ENCODE data around the gene GATC.
"Not testable (repeated sequence)": the region's sequence is repeated elsewhere in the genome, so short reads cannot be mapped to it uniquely, and the experiment has no call there.

Gene GATC

DNA sequence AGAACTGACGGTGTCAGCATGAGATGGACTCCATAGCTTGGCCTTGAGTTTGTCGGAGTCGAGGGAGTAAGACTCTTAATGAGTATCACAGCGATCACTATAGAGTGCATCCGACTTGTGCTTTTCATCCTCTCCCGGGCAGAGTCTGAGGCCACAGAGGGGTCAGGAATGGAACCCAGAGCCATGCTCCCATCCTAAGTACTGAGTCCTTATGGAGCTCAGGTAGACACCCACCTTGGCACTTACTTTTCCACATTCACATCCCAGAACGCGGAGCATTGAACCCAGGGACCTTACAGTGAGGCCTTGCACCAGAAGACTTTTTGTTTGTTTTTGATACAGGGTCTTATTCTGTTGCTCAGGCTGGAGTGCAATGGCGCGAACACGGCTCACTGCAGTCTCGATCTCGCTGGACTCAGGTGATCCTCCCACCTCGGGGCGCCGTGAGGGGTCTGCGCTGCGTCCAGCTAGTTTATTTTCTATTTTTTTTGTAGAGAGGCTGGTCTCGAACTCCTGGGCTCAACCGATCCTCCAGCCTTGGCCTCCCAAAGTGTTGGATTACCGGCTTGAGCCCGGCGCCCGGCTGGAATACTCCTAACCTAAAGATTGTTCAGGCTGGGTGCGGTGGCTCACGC, 24.0 kb downstream of the GATC start:
- DNase-seq (ENCODE audit: low read depth): peak; percentile 38

GRCh38 chr12:120472521-120472920, 26.3 kb downstream of the GATC start:
- no peak for DNase-seq (ENCODE audit: low read depth)

- DNase-seq (ENCODE audit: low read depth): no peak
Observed at GRCh38 chr12:120473807-120474615, 27.8 kb downstream of the GATC start.

DNA sequence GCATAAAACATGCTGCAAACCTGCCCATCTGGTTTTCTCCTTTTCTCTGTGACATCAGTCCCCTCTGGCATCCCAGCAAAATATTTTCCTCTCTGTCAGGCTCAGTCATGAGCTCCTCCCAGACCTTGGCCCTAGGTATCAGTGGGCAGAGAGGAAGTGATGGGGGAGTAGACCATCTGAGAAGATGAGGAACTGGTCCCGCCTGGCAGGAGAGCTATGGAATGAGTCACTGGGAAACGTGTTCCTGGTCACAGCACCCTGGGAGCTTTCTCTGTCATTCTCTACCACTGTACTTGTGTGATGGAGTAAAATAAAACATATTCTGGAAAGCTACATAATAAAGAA, 28.3 kb downstream of the GATC start:
- peak; percentile 88 for DNase-seq (ENCODE audit: low read depth)

DNA sequence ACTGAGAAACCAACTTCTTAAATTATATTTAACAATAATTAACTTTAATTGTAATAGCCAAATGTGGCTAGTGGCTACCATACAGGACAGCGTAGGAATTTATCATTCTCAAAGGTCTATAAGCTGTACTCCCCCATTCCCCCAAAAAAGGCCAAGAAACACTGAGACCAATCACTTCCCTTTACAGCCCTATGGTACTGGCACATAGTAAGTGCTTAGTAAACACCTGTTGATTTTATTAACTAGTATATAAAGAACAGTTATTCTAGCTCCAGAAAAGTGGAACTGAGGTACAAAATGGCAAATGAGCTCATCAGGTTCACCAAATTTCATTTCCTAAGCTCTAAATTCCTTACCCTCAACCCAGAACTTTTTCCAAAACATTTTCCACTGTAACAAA, 29.4 kb downstream of the GATC start:
- DNase-seq (ENCODE audit: low read depth): no peak

- DNase-seq (ENCODE audit: low read depth): no peak
Observed at GRCh38 chr12:120479458-120479857, 33.2 kb downstream of the GATC start.

DNA sequence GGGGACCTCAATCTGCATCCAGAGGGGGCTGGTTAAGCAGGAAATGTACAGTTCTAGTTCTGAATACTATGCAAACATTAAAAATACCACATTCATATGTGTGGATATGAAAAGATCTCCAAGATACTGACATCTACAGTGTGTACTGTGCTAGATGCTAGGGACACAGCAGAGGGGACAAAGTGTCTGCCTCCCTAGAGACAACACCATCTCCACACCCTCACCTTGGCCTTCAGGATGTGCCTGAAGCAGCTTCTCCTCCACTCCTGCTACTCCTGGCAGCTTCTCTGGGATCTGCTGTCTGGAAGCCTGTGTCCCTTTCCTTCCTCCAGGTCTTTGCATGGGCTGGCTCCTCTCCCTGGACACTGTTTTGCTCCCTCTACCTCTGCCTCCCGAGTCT, 34.0 kb downstream of the GATC start:
- no peak for DNase-seq (ENCODE audit: low read depth)

DNA sequence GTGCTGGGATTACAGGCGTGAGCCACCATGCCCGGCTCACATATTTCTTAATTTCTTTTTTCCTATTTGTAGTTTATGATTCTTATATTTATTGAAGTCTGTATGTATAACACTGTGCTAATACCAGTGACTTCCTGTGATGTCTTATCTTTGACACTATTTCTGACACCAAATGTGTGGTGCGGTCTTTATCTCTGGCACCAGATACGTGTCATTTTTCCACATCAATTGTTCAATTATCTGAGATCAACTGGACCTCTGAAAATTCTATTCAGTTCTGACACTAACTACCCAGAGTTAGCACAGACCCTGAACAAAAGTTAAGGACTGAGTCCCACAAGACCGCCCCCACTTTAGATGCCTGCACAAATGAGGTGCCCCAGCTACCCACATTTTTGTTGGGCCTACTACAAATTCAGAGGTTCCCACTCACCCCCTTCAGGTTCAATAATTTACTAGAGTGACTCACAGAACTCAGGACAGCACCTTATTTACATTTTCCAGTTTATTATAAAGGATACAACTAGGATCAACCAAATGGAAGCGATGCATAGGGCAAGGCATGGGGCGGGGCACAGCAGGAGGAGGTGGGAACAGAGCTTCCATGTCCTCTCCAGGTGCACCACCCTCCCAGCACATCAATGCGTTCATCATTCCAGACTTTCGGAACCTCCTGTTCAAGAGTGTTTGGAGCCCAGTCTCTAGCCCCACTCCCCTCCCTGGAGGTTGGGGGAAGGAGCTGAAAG, 35.0 kb downstream of the GATC start:
- DNase-seq (ENCODE audit: low read depth): no peak

GRCh38 chr12:120483621-120484020, 37.4 kb downstream of the GATC start:
- DNase-seq (ENCODE audit: low read depth): no peak

DNA sequence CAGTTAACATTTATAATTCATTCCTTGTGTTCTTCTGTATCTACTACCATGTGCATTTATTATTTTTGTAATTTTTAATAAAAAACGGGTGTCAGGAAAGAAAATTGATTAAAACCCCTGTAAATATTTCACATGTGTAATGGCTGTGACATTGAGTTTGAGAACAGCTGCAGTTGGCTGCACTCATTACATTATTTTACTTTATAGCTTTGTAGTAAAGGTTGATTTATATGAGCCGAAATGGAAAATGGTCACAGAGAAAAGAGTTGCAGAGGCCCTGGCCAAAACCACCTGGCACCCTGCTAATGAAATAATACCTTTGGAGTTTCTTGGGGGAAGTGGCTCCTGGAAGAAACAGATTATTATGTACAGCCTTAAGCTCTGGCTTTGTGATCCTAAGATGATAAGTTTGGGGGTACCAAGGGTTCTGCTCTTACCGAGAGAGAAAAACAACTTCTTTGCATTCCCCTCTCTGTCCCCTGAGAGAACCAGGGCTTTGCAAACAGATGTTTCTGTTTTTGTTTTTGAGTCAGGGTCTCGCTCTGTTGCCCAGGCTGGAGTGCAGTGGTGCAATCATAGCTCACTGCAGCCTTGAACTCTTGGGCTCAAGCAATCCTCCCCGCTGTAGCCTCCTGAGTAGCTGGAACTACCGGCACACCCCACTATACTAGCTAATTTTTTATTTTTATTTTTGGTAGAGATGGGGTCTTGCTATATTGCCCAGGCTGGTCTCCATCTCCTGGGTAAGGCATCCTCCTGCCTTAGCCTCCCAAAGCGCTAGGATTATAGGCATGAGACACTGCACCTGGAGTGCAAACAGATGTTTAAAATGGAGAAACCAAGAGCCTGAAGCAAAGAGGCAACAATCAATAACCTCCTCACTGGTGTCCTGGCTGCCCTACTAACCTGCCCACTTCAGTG, 40.0 kb downstream of the GATC start:
- no peak for DNase-seq (ENCODE audit: low read depth)

GRCh38 chr12:120487552-120487951, 41.3 kb downstream of the GATC start:
- DNase-seq (ENCODE audit: low read depth): not testable (repeated sequence)

- no peak for DNase-seq (ENCODE audit: low read depth)
Observed at GRCh38 chr12:120488057-120488640, 41.9 kb downstream of the GATC start.

- DNase-seq (ENCODE audit: low read depth): peak; percentile 37
Observed at GRCh38 chr12:120489018-120489417, 42.8 kb downstream of the GATC start.

DNA sequence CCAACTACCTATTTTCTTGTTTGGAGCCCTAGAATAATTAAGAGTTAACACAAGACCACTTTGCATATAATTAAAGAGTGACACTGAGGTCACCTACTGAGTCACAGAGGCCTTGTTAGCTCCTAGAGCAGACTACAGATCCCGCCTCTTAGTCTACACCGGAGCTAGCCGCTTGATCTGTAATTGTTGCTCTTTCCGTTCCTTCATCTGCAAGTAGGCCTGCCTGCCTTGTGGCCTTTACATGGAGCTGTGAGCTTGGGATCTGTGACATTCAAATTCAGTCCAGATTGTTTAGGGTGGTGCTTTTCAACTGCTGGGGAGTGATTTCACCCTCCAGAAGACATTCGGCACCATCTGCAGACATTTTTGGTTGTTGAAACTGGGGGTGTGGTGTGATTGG, 44.1 kb downstream of the GATC start:
- no peak for DNase-seq (ENCODE audit: low read depth)

DNA sequence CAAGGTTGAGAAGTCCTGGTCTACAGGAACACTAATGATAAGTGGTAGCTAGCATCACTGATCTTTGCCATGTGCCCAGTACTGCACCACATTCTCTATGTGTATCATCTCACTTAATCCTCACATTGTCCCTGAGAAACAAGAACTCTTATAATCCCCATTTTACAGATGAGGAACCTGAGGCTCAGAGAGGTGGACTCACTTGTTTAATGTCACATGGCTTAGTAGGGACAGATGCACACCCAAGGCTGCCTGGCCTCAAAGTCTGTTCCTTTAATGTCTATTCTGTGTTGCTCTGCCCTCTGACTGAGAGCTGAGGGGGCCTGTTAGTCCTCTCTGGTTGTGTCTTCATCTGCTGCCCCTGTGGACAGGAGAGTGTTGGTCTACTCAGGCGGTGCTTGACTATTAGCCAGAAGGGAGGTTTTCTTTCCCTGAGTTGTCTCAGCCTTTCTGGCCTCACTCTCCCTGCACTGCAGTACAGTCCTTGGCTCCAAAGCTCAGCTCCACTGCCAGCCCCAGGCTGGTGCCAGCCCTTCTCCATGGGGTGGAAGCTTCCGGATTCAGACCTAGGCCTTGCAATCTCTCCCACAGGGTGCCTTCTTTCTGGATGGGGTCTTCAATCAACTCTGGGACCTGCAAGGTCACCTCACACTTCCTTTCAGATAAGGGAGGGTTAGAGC, 44.7 kb downstream of the GATC start:
- DNase-seq (ENCODE audit: low read depth): no peak

DNA sequence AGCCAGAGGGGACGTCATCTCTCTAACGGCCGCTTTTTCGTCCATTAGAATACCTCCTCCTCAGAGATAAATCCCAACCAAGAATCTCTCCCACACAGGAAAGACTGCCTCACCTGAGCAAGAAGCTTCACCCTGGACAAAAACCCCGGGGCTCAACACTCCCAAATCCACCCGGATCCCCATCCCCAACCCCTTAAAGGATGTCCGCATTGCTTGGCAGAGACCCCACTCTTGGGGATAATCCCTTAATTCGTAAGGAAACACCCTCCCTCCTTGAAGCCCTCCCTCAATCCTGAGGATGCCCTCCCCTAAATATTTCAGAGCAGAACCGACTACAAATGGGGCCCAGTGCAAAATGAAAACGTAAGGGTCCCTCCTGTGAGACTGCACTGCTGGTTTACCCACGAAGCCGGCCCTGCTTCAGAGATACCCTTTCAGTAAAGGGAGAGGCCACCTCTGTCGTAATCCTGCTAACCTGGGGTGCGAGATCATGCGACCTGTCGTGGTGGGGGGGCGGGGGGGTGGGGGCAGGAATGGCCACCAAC, 49.0 kb downstream of the GATC start:
- DNase-seq (ENCODE audit: low read depth): no peak

DNA sequence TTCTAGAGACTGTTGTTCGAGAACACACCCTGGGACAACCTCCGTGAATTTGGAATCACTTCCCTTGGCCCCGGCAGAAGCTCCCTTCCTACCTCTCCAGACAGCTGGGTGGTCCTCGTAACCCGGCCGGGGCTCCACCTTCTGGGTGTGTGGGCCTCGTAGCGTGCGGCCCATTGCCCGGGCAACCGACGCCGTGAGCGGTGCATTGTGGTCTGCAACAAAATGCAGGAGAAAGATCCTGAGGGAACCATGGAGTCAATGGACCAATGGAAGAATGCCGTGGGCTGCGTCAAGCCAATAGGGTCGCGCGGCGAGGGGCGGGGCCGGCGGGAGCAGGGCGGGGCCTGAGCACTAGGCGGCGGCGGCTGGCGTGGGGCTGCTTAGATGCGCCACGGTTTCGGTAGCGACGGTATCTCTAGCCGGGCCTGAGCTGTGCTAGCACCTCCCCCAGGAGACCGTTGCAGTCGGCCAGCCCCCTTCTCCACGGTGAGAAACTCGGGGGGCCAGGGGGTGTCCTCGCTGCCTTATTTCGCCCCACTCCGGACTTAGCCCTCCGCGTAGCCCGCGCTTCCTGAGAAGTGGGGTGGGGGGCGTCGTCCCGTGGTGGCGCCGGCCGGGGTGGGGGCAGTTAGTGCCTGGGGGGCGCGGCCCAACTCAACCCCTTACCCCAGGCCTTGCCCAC, 49.6 kb downstream of the GATC start, which contains the start of gene DYNLL1:
Gene DYNLL1, plus strand, starts transcription at position 383 of the 682 bp plus-strand sequence. CDS start 309 bp downstream, outside the sequence.
- peak; percentile 95 for DNase-seq (ENCODE audit: low read depth)

DNA sequence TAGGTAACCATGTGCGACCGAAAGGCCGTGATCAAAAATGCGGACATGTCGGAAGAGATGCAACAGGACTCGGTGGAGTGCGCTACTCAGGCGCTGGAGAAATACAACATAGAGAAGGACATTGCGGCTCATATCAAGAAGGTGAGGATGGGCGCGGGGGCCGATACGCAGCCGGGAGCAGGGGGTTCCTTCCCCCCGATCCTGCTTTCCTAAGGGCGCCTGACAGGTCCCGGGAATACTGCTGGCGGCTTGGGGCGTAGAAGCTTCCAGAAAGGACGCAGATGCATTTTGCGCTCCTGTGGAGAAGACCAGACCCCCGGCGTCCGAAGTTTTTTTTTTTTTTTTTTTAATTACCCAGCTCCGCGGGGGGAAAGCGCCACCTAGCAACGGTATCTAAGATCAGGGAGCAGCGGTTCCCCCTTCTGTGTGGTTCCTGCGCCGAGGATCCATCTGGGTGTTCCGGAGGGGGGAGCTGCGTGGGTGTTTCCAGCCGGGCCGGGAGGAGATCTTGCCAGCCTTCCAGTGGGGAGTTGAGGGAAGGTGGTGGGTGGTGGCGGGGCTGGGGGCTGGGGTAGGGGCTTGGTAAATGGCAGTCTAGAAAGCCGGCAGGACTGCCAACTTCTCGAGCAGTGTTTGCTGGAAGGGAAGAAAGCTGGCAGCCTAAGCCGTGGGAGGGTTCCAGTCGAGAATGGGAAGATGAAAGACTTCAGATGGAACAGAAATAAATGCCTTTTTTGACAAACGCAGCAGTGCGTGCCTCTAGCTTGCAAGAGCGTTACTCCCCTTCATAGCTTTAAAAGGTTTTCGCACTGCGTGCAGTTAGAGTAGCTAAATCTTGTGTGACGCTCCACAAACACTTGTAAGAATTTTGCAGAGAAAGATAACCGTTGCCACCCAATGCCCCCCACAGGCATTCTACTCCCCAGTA, 50.4 kb downstream of the GATC start:
- DNase-seq (ENCODE audit: low read depth): peak; percentile 63
